Measurements from ENCODE around the gene GATAD2B.

DNA sequence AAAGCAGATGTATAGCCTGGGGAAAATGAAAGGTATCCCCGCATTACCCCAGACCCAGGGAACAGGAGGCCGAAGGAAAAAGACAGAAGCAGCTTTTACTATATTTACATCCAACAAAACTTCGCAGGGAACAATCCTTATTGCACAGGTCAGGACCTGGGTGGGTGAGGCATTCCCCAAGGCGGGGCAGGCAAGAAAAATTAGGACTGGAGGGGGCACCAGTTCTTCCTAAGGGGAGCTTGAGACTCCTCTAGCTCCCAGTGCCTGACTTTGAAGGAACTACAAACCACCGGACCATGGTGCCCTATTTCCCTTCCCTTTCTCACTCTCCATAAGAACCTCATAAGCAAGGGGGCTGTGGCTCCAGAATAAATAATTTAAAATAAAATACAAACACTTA is 6.7 kb upstream of the GATAD2B start:
- TF ChIP-seq EZH2 (IDR thresholded peaks at IDR 0.05; ENCODE audit: low read length, missing control alignments): no peak
- TF ChIP-seq, protein P1, sequence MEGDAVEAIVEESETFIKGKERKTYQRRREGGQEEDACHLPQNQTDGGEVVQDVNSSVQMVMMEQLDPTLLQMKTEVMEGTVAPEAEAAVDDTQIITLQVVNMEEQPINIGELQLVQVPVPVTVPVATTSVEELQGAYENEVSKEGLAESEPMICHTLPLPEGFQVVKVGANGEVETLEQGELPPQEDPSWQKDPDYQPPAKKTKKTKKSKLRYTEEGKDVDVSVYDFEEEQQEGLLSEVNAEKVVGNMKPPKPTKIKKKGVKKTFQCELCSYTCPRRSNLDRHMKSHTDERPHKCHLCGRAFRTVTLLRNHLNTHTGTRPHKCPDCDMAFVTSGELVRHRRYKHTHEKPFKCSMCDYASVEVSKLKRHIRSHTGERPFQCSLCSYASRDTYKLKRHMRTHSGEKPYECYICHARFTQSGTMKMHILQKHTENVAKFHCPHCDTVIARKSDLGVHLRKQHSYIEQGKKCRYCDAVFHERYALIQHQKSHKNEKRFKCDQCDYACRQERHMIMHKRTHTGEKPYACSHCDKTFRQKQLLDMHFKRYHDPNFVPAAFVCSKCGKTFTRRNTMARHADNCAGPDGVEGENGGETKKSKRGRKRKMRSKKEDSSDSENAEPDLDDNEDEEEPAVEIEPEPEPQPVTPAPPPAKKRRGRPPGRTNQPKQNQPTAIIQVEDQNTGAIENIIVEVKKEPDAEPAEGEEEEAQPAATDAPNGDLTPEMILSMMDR (conservative IDR thresholded peaks at IDR 0.05 in 1 of 2, IDR thresholded peaks at IDR 0.05 in 1 of 2; ENCODE audit: low read depth in 1 of 2, low read length in 2 of 2): no peak

All from fibroblast of lung (primary cell).